Brain microvascular endothelial cell (primary cell): ENCODE measurements around the gene FNTB.

ENCODE experiments used
- DNase-seq: peaks from one replicate; pipeline ENCODE4 v3.0.0-alpha.2; 2020
- H3K27ac ChIP-seq: fragments of 250-450 bp; sonication (Bioruptor Pico); 2 replicates; pipeline ENCODE4 v1.5.1; 2020; ENCODE audit warnings: mild to moderate bottlenecking, moderate library complexity
- H3K27me3 ChIP-seq: fragments of 250-450 bp; sonication (Bioruptor Pico); replicated peaks from 2 replicates; pipeline ENCODE4 v1.5.1; 2020; ENCODE audit warnings: mild to moderate bottlenecking
- H3K36me3 ChIP-seq: fragments of 250-450 bp; sonication (Bioruptor Pico); replicated peaks from 2 replicates; pipeline ENCODE4 v1.5.1; 2020; ENCODE audit warnings: mild to moderate bottlenecking
- H3K4me3 ChIP-seq: 2 replicates; pipeline ENCODE4 v1.5.1; 2011; ENCODE audit warnings: low read depth, mild to moderate bottlenecking, control low read depth, low read length, moderate library complexity
- CTCF ChIP-seq: IDR thresholded peaks from 2 replicates; pipeline ENCODE4 v1.5.1; 2011; ENCODE audit warnings: low read depth, mild to moderate bottlenecking, moderate library complexity, low read length, control low read depth, inconsistent platforms; ENCODE audit errors: missing control alignments
- in situ Hi-C: cut with HindIII; loops from 2 replicates; pipeline ENCODE4 v1.10.0; 2017; ENCODE audit warnings: low sequenced_read_pairs, low pct_ligation_motif_present

FNTB gene

GRCh38 chr14:65065719-65066118, 79.0 kb downstream of the FNTB start:
- H3K36me3 ChIP-seq, result peaks cover 15% of the 10 kb centered on the region
- H3K27ac ChIP-seq, result no peak overlapping the region
- H3K4me3 ChIP-seq, result no peak overlapping the region
- no peak for TF ChIP-seq CTCF
- DNase-seq, result no peak
- no peaks in the 10 kb centered on the region for H3K27me3 ChIP-seq
- in situ Hi-C loops, result no loop called here

GRCh38 chr14:65069874-65070413, 83.2 kb downstream of the FNTB start:
- in situ Hi-C loops, result no loop called here
- TF ChIP-seq CTCF, result no peak
- DNase-seq, result no peak
- H3K4me3 ChIP-seq, result no peak overlapping the region
- no peaks in the 10 kb centered on the region for H3K27me3 ChIP-seq
- peaks cover 9% of the 10 kb centered on the region for H3K36me3 ChIP-seq
- H3K27ac ChIP-seq, result no peak overlapping the region

- H3K36me3 ChIP-seq, result peaks cover 9% of the 10 kb centered on the region
- no peak overlapping the region for H3K4me3 ChIP-seq
- H3K27ac ChIP-seq, result no peak overlapping the region
- no peaks in the 10 kb centered on the region for H3K27me3 ChIP-seq
- TF ChIP-seq CTCF, result no peak
- in situ Hi-C loops, result no loop called here
- DNase-seq, result no peak
Observed at GRCh38 chr14:65070471-65070976, 83.8 kb downstream of the FNTB start.

- TF ChIP-seq CTCF, result no peak
- Histone ChIP-seq H3K4me3 (no peak overlapping the region), H3K27me3 (no peaks in the 10 kb centered on the region), H3K36me3 (peaks cover 7% of the 10 kb centered on the region), H3K27ac (no peak overlapping the region)
- in situ Hi-C loops, result no loop called here
- no peak for DNase-seq
Observed at GRCh38 chr14:65071544-65071943, 84.8 kb downstream of the FNTB start.

- TF ChIP-seq CTCF, result no peak
- Histone ChIP-seq H3K27me3 (no peaks in the 10 kb centered on the region), H3K36me3 (peaks cover 13% of the 10 kb centered on the region), H3K4me3 (no peak overlapping the region), H3K27ac (no peak overlapping the region)
- DNase-seq, result no peak
- in situ Hi-C loops, result no loop called here
Observed at GRCh38 chr14:65072256-65072655, 85.6 kb downstream of the FNTB start.

GRCh38 chr14:65072937-65073336, 86.2 kb downstream of the FNTB start:
- H3K27ac ChIP-seq, result no peak overlapping the region
- in situ Hi-C loops, result no loop called here

More at GRCh38 chr14:65072937-65073336, 86.2 kb downstream of the FNTB start:
- H3K36me3 ChIP-seq, result peaks cover 20% of the 10 kb centered on the region
- no peak overlapping the region for H3K4me3 ChIP-seq
- DNase-seq, result no peak
- no peak for TF ChIP-seq CTCF
- no peaks in the 10 kb centered on the region for H3K27me3 ChIP-seq
